ENCODE measurements around the gene TBC1D8B.

TBC1D8B gene

GRCh38 chrX:106899276-106899675, 96.8 kb downstream of the TBC1D8B start:
- DNase-seq, result no peak

DNA sequence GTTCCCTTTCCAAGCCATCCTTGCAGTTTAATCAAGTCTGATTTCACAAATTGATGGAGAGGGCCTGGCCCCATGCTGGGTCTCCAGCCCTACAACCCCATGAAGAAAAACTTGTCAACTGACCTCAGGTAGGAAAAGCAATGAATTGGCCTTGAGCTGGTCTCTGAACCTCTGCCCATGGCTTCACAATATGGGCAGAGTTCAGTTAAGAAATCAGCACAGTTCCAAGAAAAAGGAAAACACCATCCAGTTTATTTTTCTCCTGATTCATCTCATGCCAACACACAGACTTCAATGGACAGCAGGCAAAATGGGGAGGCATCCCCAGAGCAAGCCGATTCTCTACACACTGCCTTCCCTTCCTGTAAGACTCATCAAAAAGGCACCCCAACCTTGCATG, 97.4 kb downstream of the TBC1D8B start:
- DNase-seq, result no peak

GRCh38 chrX:106901341-106901740, 98.9 kb downstream of the TBC1D8B start:
- no peak for DNase-seq

DNA sequence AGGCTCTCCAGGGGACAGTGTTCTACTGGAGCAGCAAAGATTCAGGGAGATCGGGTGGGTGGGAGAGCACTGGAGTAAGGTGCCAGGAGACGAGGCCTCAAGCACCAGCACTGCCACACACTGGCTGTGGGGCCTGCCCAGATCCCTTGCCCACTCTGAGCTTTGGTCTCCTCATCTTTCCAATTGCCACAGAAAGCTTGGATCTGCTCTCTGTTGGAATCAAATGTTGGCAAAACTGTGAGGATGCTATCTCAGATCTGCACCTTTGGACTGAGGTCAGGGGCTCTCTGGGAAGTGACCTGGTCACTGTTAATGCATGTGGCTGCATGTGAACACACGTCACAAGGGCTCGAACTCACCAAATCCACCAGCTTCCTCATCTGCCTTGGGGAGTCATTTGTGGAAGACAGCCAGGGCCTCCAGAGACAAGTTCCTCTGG, 99.3 kb downstream of the TBC1D8B start:
- DNase-seq, result no peak

GRCh38 chrX:106902684-106903083, 100.2 kb downstream of the TBC1D8B start:
- no peak for DNase-seq

DNA sequence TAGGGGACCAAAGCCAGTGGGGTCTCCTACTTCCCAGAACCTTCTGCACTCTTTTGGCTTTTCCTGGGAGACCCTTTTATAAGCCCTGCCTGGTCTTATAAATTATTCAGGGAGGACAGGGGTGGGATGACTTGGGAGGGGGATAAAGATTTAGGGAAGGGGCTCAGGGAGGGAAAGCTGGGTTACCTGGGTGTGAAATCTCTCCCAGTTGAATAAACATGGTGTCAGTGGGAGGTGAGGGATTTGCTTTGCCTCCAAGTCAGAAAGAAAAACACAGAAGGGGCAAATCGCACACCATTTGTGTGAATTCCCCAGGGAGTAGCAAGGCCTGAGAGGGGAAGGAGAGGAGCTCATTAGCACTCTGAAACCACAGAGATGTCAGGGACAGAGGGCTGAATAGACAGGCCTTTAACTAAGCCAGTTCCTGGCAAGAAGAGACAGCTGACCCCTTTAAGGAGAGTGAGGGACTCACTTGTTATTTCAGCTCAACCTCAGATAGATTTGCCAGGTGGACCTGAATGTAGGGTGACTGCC, 100.9 kb downstream of the TBC1D8B start, which contains the start of gene RIPPLY1:
Gene RIPPLY1, minus strand, starts transcription at position 51 of the 534 bp plus-strand sequence. CDS start 54 bp downstream, outside the sequence.
- no peak for DNase-seq

GRCh38 chrX:106903856-106904528, 101.5 kb downstream of the TBC1D8B start:
- DNase-seq, result no peak

- DNase-seq, result no peak
Observed at GRCh38 chrX:106905064-106905708, 102.7 kb downstream of the TBC1D8B start.

- DNase-seq, result no peak
Observed at GRCh38 chrX:106906361-106906760, 103.9 kb downstream of the TBC1D8B start.

GRCh38 chrX:106912864-106913263, 110.4 kb downstream of the TBC1D8B start:
- no peak for DNase-seq

DNA sequence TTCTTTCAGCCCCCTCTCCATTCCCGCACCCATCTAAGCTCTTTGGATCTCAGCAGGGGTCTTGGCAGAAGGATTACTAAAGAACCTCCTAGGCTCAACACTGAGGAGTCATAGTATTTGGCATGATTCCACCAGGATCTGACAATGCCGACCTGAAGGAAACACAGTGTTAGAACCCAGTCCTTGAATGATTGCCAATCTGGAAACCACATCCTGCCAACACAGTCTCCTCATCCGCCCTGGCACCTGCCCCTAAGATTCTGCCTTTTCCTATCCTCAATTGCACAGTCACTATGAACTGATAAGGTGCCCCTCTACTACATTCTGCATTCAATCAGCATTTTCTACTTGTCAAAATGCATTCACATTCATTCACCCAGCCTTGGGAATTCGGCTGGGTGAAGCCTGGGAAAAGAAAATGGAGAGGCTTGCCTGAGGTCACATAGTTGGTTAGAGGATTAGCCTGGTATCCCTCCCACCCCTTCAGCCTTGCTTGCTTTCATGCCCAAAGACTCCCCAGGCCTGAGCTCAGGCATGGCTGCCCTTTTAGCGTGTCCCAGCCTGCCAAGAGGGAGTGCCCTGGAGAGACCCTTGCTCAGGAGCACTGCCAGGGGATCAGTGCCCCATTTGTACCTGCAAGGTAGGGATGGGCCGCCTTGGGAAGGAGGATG, 115.5 kb downstream of the TBC1D8B start:
- no peak for DNase-seq

- DNase-seq, result no peak
Observed at GRCh38 chrX:106919932-106920452, 117.5 kb downstream of the TBC1D8B start, which contains the start of gene CLDN2. Gene CLDN2, plus strand, starts transcription at chrX:106920402. Its CDS starts 7,827 bp downstream, at chrX:106928229.

GRCh38 chrX:106921637-106922036, 119.2 kb downstream of the TBC1D8B start:
- DNase-seq, result no peak
